Measurements from ENCODE around the gene ZDHHC24. TPM values are rescaled to one million over a fixed set of nuclear protein-coding genes. Genes with fewer than 3 reads are reported as not detected.

Gene ZDHHC24
- total RNA-seq, 4 donors from 2014 or later, result 20.3 to 25.9 (median 22.3) TPM

DNA sequence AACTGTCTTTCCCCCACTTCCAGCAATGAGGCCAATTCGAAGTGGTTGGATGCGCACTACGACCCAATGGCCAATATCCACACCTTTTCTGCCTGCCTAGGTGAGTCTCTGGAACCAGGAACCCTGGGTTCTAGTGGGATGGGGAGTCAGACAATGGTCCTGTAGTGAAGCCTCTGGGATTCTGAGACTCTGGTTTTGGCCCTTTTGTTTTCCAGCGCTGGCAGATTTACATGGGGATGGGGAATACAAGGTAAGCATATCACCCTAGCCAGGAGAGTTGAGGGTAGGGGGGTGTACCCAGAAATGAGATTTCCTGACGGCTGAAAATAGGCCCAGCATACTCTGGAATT, 34.9 kb downstream of the ZDHHC24 start:
- H3K4me3 ChIP-seq (replicated peaks in 1 of 3), result peak overlapping the region; percentile 55 to 75 (median 75)
- TF ChIP-seq POLR2A (IDR thresholded peaks at IDR 0.05), result no peak
- TF ChIP-seq, protein P1, sequence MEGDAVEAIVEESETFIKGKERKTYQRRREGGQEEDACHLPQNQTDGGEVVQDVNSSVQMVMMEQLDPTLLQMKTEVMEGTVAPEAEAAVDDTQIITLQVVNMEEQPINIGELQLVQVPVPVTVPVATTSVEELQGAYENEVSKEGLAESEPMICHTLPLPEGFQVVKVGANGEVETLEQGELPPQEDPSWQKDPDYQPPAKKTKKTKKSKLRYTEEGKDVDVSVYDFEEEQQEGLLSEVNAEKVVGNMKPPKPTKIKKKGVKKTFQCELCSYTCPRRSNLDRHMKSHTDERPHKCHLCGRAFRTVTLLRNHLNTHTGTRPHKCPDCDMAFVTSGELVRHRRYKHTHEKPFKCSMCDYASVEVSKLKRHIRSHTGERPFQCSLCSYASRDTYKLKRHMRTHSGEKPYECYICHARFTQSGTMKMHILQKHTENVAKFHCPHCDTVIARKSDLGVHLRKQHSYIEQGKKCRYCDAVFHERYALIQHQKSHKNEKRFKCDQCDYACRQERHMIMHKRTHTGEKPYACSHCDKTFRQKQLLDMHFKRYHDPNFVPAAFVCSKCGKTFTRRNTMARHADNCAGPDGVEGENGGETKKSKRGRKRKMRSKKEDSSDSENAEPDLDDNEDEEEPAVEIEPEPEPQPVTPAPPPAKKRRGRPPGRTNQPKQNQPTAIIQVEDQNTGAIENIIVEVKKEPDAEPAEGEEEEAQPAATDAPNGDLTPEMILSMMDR (IDR thresholded peaks at IDR 0.05), result no peak
- H3K9me3 ChIP-seq, result no peaks in the 10 kb centered on the region
- intact Hi-C loops (cut with DNase I), result no loop called here
- peak overlapping the region in 1 of 3 donors; percentile 59 for H3K27ac ChIP-seq
- DNase-seq, result no peak
- no peaks in the 10 kb centered on the region for H3K27me3 ChIP-seq
- peaks cover 0 to 10% of the 10 kb centered on the region in 2 donors for H3K4me1 ChIP-seq
- peaks cover 0 to 5% of the 10 kb centered on the region in 2 donors for H3K36me3 ChIP-seq
- 3 to 7% methylated on average over 5 of the region's 5 CpGs for WGBS, 2 donors

DNA sequence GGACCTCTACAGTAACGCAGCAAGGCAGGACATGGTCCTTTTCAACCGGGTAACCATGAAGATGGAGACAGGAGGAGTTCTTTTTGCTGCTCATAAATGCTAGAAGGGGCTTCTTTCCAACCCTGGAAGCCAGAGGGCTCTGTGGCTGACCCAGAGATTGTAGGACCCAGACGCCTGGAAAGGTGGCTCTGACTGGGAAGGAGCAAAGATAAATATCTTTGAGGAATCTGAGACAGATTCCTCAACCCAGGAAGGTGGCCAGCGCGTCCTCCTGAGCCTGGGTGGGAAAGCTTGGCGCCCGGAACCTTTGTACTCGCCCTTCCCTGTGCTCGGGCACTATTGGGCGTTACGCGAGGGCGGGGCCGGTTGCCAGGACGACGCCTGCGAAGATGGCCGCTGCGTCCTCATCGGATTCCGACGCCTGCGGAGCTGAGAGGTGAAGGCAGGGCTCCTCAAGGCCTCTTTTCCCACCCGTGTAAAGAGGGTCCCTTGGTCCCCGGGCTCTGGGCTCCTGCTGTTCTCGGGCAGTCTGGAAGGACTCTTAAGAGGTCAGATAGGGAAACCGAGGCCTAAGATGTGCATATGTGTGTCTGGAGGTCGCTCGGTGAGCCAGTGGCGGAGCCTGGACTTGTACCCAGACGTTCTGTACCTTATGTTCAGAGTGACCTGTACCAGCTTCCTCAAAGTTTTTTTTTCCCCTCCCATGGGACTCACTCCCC, 35.4 kb downstream of the ZDHHC24 start, which contains the start of gene BBS1:
BBS1 (plus strand) TSS at position 365 of the 719 bp plus-strand sequence; CDS start at position 390, 25 bp downstream.
- TF ChIP-seq, protein P1 (IDR thresholded peaks at IDR 0.05), result no peak
- peak in 1 of 2 donors; percentile 67 for TF ChIP-seq POLR2A (IDR thresholded peaks at IDR 0.05)
- Histone ChIP-seq H3K27me3 (no peaks in the 10 kb centered on the region), H3K9me3 (no peaks in the 10 kb centered on the region), H3K4me1 (peaks cover 0 to 10% of the 10 kb centered on the region in 2 donors), H3K36me3 (peaks cover 0 to 5% of the 10 kb centered on the region in 2 donors), H3K27ac (peak within 1 kb of the TSS in 1 of 3 donors; percentile 59), H3K4me3 (replicated peaks in 1 of 3) (peak within 1 kb of the TSS; percentile 55 to 75 (median 75))
- WGBS, 2 donors, result 2 to 3% methylated on average over 11 to 25 of the region's 31 CpGs
- DNase-seq, result peak; percentile 85 to 87
- intact Hi-C loops (cut with DNase I), result no loop called here

DNA sequence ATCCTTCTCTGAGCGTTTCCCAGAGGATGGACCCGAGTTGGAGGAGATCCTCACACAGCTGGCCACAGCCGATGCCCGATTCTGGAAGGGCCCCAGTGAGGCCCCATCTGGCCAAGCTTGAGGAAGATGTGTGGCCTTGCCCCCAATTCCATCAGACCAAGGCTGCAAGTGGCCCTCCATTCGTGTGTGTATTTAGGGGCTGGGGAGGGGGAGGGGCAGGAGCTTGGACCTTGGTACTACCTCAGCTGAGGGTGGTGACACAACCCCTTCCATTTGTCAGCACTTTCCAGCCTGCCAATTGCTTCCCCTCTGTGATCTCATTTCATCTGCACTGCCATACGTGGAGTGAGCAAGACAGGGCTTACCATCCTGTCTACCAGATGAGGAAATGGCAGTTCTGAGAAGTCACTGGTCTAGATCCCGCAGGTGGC, 36.7 kb downstream of the ZDHHC24 start:
- H3K27ac ChIP-seq, result no peak overlapping the region
- TF ChIP-seq, protein P1 (IDR thresholded peaks at IDR 0.05), result no peak
- TF ChIP-seq POLR2A (IDR thresholded peaks at IDR 0.05), result no peak
- no peaks in the 10 kb centered on the region for H3K9me3 ChIP-seq
- intact Hi-C loops (cut with DNase I), result no loop called here
- peaks cover 0 to 10% of the 10 kb centered on the region in 2 donors for H3K4me1 ChIP-seq
- H3K36me3 ChIP-seq, result peaks cover 0 to 3% of the 10 kb centered on the region in 2 donors
- H3K4me3 ChIP-seq (replicated peaks in 1 of 3), result no peak overlapping the region
- no peaks in the 10 kb centered on the region for H3K27me3 ChIP-seq
- WGBS, 2 donors, result 86 to 90% methylated on average over 5 to 7 of the region's 7 CpGs
- no peak for DNase-seq

DNA sequence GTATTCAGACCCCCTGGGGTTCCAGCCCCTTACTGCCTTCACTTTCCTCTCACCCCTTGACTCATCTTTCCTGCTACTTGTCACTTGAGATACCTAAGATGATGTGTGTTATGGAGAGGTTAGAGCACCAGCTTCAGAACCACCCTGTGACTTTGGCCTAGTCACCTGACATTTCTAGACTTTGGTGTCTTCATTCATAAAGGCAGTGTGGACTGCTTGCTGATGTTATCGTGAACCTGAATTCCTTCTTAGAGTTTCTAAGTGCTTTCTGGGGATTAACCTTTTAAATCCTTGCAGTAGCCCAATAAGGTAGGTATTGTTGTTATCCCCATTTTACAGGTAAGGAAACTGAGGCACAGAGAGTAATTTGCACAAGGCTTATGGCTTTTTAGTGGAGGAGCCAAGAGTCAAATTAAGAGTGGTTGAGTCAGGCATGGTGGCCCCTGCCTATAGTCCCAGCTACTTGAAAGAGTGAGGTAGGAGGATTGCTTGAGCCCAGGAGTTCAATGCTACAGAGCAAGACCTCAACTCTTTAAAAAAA, 40.5 kb downstream of the ZDHHC24 start:
- TF ChIP-seq, protein P1 (IDR thresholded peaks at IDR 0.05), result no peak
- TF ChIP-seq POLR2A (IDR thresholded peaks at IDR 0.05), result no peak
- H3K4me1 ChIP-seq, result peaks cover 0 to 3% of the 10 kb centered on the region in 2 donors
- H3K4me3 ChIP-seq (replicated peaks in 1 of 3), result no peak overlapping the region
- peaks cover 1 to 3% of the 10 kb centered on the region in 2 donors for H3K36me3 ChIP-seq
- intact Hi-C loops (cut with DNase I), result no loop called here
- no peaks in the 10 kb centered on the region for H3K9me3 ChIP-seq
- H3K27ac ChIP-seq, result no peak overlapping the region
- H3K27me3 ChIP-seq, result no peaks in the 10 kb centered on the region
- 90 to 95% methylated on average over 1 of the region's 1 CpG for WGBS, 2 donors
- DNase-seq, result no peak

DNA sequence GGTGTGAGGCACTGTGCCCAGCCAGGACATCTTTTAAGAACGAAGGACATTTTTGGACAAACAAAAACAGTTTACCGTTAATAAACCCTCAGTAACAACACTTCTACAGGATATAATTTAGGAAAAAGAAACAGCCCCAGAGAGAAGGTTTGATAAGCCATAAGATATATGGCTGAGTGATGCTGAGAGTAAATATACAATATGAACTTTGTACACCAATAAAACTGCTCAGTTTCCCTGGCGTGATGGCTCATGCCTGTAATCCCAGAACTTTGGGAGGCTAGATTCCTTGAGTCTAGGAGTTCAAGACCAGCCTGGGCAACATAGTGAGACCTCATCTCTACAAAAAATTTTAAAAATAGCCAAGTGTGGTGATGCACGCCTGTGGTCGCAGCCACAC, 47.3 kb downstream of the ZDHHC24 start:
- WGBS, 2 donors, result 95 to 97% methylated on average over 5 of the region's 5 CpGs
- Histone ChIP-seq H3K9me3 (no peaks in the 10 kb centered on the region), H3K27me3 (no peaks in the 10 kb centered on the region), H3K4me3 (replicated peaks in 1 of 3) (no peak overlapping the region), H3K36me3 (peaks cover 8 to 22% of the 10 kb centered on the region in 2 donors), H3K4me1 (no peaks in the 10 kb centered on the region), H3K27ac (no peak overlapping the region)
- TF ChIP-seq, protein P1 (IDR thresholded peaks at IDR 0.05), result no peak
- no peak for TF ChIP-seq POLR2A (IDR thresholded peaks at IDR 0.05)
- no peak for DNase-seq
- intact Hi-C loops (cut with DNase I), result no loop called here
